Activated B cell treated with CpG ODN at 0.5 μM for 24 hours (primary cell): ENCODE data around the gene PDE6D. TPM values are rescaled to one million over a fixed set of nuclear protein-coding genes. Genes with fewer than 3 reads are reported as not detected.
A peak's percentile ranks its signal among the peaks of the same experiment; 100 is the strongest.

Experiments
- ATAC-seq: fragments of 200-7000 bp; cut with Tn5 transposase; one replicate; pipeline ENCODE4 v1.10.0; 2021; ENCODE audit warnings: low read depth, mild to moderate bottlenecking, moderate library complexity
- CTCF ChIA-PET: fragments of 350-600 bp; sonication (Branson Sonifier 250); formaldehyde crosslinking; loops from one replicate; lab custom pipeline; 2021; ENCODE audit warnings: antibody characterized with exemption; lab: Charles Lee
- POLR2A ChIA-PET: fragments of 350-600 bp; sonication (Branson Sonifier 250); formaldehyde crosslinking; loops from one replicate; lab custom pipeline; 2021; ENCODE audit warnings: antibody characterized with exemption; lab: Charles Lee
- DNase-seq: peaks from one replicate; pipeline ENCODE4 v3.0.0; 2022
- H3K27ac Mint-ChIP-seq: one replicate; pipeline ENCODE4 v1.8.0; 2020; ENCODE audit warnings: mixed read lengths
- H3K27me3 Mint-ChIP-seq: one replicate; pipeline ENCODE4 v1.8.0; 2021; ENCODE audit warnings: mixed read lengths
- H3K36me3 Mint-ChIP-seq: one replicate; pipeline ENCODE4 v1.8.0; 2021; ENCODE audit warnings: low read depth, mixed read lengths
- H3K4me1 Mint-ChIP-seq: one replicate; pipeline ENCODE4 v1.8.0; 2021; ENCODE audit warnings: mixed read lengths
- H3K4me3 Mint-ChIP-seq: one replicate; pipeline ENCODE4 v1.8.0; 2020; ENCODE audit warnings: mild to moderate bottlenecking, mixed read lengths
- H3K9me3 Mint-ChIP-seq: one replicate; pipeline ENCODE4 v1.8.0; 2020; ENCODE audit warnings: mixed read lengths
- intact Hi-C: fragments of 100-400 bp; cut with micrococcal nuclease; formaldehyde crosslinking; loops from one replicate; pipeline ENCODE4 v1.15.1; 2024
- total RNA-seq: library from RNA; stranded (reverse); gene quantifications from 2 replicates; pipeline ENCODE4 v1.2.3, GENCODE V29; 2022
- TF ChIP-seq, protein P1 (sequence below): fragments of 200-600 bp; IDR thresholded peaks from one replicate; pipeline ENCODE4 v1.8.0; 2022; ENCODE audit warnings: antibody characterized with exemption, mild to moderate bottlenecking

The PDE6D gene
- total RNA-seq, 1 donor from 2014 or later: 41.3 TPM

DNA sequence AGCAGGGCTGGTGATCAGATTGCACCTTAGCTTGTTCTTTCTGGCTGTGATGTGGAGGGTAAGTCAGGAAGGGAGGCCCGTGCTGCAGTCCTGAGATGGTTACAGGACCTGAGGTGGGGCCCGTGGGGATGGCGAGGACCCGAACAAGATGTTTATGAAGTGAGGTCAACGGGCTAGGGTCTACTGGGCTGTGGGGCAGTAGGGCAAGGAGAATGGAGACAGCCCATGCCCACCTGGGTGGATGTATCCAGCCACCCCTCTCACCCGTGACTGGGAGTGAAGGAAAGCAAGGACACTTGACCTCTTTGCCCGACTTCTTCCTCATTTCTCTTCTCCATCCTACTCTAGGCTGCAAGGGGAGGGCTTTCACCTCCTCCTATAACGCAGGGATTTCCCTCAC, 54.8 kb downstream of the PDE6D start:
- Mint-ChIP-seq H3K4me1 (peaks cover 6% of the 10 kb centered on the region), H3K4me3 (no peak overlapping the region), H3K27ac (no peak overlapping the region), H3K36me3 (peaks cover 5% of the 10 kb centered on the region), H3K9me3 (no peaks in the 10 kb centered on the region), H3K27me3 (no peaks in the 10 kb centered on the region)
- CTCF ChIA-PET: no interaction called here
- DNase-seq (no peak), ATAC-seq (no peak)
- intact Hi-C loops: no loop called here
- TF ChIP-seq, protein P1, sequence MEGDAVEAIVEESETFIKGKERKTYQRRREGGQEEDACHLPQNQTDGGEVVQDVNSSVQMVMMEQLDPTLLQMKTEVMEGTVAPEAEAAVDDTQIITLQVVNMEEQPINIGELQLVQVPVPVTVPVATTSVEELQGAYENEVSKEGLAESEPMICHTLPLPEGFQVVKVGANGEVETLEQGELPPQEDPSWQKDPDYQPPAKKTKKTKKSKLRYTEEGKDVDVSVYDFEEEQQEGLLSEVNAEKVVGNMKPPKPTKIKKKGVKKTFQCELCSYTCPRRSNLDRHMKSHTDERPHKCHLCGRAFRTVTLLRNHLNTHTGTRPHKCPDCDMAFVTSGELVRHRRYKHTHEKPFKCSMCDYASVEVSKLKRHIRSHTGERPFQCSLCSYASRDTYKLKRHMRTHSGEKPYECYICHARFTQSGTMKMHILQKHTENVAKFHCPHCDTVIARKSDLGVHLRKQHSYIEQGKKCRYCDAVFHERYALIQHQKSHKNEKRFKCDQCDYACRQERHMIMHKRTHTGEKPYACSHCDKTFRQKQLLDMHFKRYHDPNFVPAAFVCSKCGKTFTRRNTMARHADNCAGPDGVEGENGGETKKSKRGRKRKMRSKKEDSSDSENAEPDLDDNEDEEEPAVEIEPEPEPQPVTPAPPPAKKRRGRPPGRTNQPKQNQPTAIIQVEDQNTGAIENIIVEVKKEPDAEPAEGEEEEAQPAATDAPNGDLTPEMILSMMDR: no peak
- POLR2A ChIA-PET: interaction anchor here (0.9 kb wide), 1 partner anchor 9 kb away, joined by 4 read pairs; no protein-coding TSS in a partner anchor

DNA sequence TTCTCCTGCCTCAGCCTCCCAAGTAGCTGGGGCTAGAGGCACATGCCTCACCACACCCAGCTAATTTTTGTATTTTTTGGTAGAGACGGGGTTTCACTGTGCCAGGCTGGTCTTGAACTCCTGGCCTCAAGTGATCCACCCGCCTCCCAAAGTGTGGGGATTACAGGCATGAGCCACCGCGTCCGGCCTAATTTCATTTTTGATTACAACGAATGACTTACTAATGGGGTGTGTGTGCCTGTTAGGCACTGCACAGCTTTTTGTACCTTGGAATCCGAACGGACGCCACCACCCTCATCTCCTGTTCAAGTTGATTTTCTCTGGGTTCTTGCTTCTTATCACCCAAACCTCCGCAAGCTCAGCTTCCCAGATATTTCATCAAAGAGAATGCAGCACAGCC, 55.6 kb downstream of the PDE6D start:
- intact Hi-C loops: no loop called here
- Mint-ChIP-seq H3K9me3 (no peaks in the 10 kb centered on the region), H3K36me3 (peaks cover 3% of the 10 kb centered on the region), H3K27ac (no peak overlapping the region), H3K4me1 (peaks cover 14% of the 10 kb centered on the region), H3K4me3 (no peak overlapping the region), H3K27me3 (no peaks in the 10 kb centered on the region)
- ChIA-PET CTCF (no interaction called here), POLR2A (interaction anchor here (0.9 to 1.4 kb wide), 2 partner anchors 10 kb away, joined by 3 to 4 read pairs; no protein-coding TSS in a partner anchor)
- TF ChIP-seq, protein P1: no peak
- no peak for ATAC-seq
- no peak for DNase-seq

DNA sequence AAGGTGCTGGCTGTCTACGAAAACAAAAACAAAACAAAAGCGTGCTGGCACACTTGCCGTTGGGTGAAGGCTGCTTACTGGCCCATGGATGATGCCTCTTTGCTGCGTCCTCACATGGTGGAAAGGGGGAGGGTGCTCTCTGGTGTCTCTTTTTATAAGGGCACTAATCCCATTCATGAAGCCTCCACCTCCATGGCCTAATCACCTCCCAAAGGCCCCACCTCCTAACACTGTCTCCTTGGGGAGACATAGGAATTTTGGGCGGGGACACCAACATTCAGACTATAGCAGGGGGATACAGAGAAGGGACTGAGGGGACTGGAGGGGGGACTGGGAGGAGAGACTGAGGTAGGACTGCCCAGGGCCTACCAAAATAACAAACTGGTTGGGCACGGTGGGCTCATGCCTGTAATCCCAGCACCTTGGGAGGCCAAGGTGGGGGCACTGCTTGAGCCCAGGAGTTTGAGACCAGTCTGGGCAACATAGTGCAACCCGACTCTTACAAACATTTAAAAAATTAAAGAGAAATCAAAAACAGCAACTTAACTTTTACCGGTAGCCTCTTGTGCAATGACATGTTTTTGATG, 58.3 kb downstream of the PDE6D start:
- TF ChIP-seq, protein P1: no peak
- ChIA-PET CTCF (no interaction called here), POLR2A (interaction anchor here (2.1 kb wide), 1 partner anchor 15 kb away, joined by 10 read pairs; the partner anchor contains the start of gene PTMA)
- no peaks in the 10 kb centered on the region for H3K27me3 Mint-ChIP-seq
- no peak for ATAC-seq
- H3K27ac Mint-ChIP-seq: no peak overlapping the region
- H3K9me3 Mint-ChIP-seq: no peaks in the 10 kb centered on the region
- H3K36me3 Mint-ChIP-seq: no peaks in the 10 kb centered on the region
- DNase-seq: no peak
- intact Hi-C loops: no loop called here
- no peak overlapping the region for H3K4me3 Mint-ChIP-seq
- peaks cover 32% of the 10 kb centered on the region for H3K4me1 Mint-ChIP-seq

DNA sequence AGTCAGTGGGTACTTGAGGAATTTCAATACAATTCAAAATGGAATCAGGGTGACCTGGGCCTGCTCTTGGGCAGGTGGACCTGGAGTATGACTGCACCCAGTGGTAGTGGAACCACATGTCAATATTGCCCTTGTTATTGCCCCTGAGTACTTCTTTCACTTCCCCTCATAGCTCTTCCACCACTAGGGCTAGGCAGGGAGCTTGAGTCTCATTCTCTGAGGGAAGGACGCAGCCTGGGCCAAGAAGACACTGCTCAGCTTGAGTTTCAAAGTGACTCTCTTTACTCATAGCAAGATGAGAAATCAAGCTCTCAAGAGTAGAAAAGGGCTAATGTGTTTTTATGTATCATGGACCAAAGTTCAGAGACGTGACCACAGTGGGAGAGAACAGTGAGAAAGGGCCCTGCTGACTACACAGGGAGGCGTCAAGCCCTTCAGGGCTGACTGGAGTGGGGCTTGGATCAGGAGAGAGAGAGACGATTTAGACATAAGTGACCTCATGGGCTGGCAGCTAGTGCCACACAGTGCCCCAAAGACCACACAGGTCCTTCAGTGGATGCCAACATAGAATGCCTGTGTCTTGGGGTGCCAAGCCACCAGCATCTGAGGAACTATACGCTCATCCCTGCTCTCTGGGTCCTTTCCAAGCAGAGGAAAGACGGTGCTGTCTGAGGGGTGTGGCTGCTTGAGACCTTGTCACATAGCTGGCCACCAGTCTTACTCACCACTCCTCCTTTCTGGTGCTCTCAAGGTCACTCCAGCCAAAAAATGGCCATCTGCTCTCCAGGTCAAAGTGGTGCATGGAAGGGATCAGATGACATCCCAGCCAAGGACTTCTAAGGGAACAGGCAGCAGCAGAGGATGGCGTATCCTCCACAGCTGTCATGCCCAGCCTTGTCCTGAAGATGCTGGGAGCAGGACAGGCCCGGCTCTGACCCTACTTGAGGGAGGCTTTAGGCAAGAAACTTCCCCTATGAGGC, 59.8 kb downstream of the PDE6D start:
- TF ChIP-seq, protein P1: no peak
- CTCF ChIA-PET: interaction anchor here (0.9 to 1.7 kb wide), 4 partner anchors 14 to 61 kb away, joined by 3 to 6 read pairs (median 4); no protein-coding TSS in a partner anchor

More for the DNA sequence above, 59.8 kb downstream of the PDE6D start:
- Mint-ChIP-seq H3K9me3 (no peaks in the 10 kb centered on the region), H3K36me3 (no peaks in the 10 kb centered on the region), H3K4me1 (peaks cover 44% of the 10 kb centered on the region), H3K27ac (peak overlapping the region; percentile 16), H3K4me3 (peak overlapping the region; percentile 5), H3K27me3 (no peaks in the 10 kb centered on the region)
- intact Hi-C loops: loop anchor here (1.0 kb wide), 1 partner anchor 60 kb away; the partner anchor contains the start of gene PDE6D
- DNase-seq: no peak
- POLR2A ChIA-PET: interaction anchor here (0.6 to 2.1 kb wide), 9 partner anchors 9 to 108 kb away, joined by 3 to 10 read pairs (median 5); partner anchors contain the start of genes PDE6D and PTMA
- ATAC-seq: peak; percentile 36
